Sigmoid colon (tissue), 4 donors: ENCODE data around the gene PDE5A.

Experiments used
- CTCF ChIP-seq, 4 experiments: fragments of 450-650 bp in 3 of 4; fragments of 200-600 bp in 1 of 4; IDR thresholded peaks; one replicate each; pipeline ENCODE4 v1.5.1; 2016 to 2019; ENCODE audit warnings: antibody characterized with exemption in 4 of 4, mild to moderate bottlenecking in 3 of 4, moderate library complexity in 2 of 4
- EP300 ChIP-seq, 4 donors: sonication (generic); formaldehyde crosslinking; IDR thresholded peaks; one replicate each; pipeline ENCODE4 v1.6.1; 2017; ENCODE audit warnings: antibody characterized with exemption in 4 of 4
- POLR2A ChIP-seq, 2 donors: fragments of 450-650 bp; IDR thresholded peaks; one replicate each; pipeline ENCODE4 v1.6.1; 2016; ENCODE audit warnings: antibody characterized with exemption in 2 of 2, mild to moderate bottlenecking in 2 of 2, moderate library complexity in 2 of 2
- POLR2AphosphoS5 ChIP-seq, 4 donors: sonication (generic); formaldehyde crosslinking; IDR thresholded peaks; one replicate each; pipeline ENCODE4 v1.6.1; 2017; ENCODE audit warnings: antibody characterized with exemption in 4 of 4

GRCh38 chr4:119597377-119597776 is 31.2 kb downstream of the PDE5A start:
- TF ChIP-seq POLR2A (IDR thresholded peaks at IDR 0.05) (no peak), CTCF (IDR thresholded peaks at IDR 0.05) (no peak), EP300 (IDR thresholded peaks at IDR 0.05) (no peak), POLR2AphosphoS5 (IDR thresholded peaks at IDR 0.05) (no peak)
